Adrenal gland (tissue), 5 donors: Measurements from ENCODE around the gene DUSP8.

ENCODE experiments used
- POLR2A ChIP-seq, 2 donors: fragments of 450-650 bp; IDR thresholded peaks; one replicate each; pipeline ENCODE4 v1.6.1; 2017; ENCODE audit warnings: antibody characterized with exemption in 2 of 2, mild to moderate bottlenecking in 2 of 2, moderate library complexity in 1 of 2
- TF ChIP-seq, protein P1 (sequence below), 6 experiments: fragments of 450-650 bp in 4 of 6; fragments of 200-600 bp in 2 of 6; sonication (generic) in 1 of 6; IDR thresholded peaks; 1 replicate in 5 of 6; 2 replicates in 1 of 6; pipeline versions ENCODE4 v1.5.1 to v1.8.0; 2016 to 2021; ENCODE audit warnings: antibody characterized with exemption in 6 of 6, mild to moderate bottlenecking in 2 of 6, moderate library complexity in 1 of 6
- donor health status: DM: no; HTN: no; CAD: no.

DNA sequence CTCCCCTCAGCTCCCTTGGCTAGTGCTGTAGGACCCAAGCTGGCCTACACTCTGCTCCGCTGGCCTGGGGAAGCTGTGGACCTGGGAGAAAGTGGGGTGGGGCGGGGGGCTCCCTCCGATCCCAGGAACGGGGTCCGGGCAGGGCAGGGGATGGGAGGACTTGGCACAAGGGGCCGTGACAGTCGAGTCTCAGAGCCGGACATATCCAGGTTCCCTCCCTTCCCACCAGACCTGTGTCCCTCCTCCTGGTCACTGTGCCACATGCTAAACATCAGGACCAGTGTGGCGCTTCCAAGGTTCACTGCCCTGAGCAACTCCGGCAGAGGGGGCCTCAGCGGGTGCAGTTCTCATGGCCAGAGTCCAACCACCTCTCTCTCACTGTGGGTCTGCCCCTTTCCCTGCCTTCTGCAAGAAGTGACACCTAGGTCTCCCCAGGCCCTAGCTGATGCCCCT is 2.0 kb downstream of the DUSP8 start:
- TF ChIP-seq, protein P1, sequence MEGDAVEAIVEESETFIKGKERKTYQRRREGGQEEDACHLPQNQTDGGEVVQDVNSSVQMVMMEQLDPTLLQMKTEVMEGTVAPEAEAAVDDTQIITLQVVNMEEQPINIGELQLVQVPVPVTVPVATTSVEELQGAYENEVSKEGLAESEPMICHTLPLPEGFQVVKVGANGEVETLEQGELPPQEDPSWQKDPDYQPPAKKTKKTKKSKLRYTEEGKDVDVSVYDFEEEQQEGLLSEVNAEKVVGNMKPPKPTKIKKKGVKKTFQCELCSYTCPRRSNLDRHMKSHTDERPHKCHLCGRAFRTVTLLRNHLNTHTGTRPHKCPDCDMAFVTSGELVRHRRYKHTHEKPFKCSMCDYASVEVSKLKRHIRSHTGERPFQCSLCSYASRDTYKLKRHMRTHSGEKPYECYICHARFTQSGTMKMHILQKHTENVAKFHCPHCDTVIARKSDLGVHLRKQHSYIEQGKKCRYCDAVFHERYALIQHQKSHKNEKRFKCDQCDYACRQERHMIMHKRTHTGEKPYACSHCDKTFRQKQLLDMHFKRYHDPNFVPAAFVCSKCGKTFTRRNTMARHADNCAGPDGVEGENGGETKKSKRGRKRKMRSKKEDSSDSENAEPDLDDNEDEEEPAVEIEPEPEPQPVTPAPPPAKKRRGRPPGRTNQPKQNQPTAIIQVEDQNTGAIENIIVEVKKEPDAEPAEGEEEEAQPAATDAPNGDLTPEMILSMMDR (IDR thresholded peaks at IDR 0.05), result no peak
- no peak for TF ChIP-seq POLR2A (IDR thresholded peaks at IDR 0.05)
